ENCODE results near the gene SLC1A1.
"Not testable (repeated sequence)": the region's sequence is repeated elsewhere in the genome, so short reads cannot be mapped to it uniquely, and the experiment has no call there.

Gene SLC1A1

DNA sequence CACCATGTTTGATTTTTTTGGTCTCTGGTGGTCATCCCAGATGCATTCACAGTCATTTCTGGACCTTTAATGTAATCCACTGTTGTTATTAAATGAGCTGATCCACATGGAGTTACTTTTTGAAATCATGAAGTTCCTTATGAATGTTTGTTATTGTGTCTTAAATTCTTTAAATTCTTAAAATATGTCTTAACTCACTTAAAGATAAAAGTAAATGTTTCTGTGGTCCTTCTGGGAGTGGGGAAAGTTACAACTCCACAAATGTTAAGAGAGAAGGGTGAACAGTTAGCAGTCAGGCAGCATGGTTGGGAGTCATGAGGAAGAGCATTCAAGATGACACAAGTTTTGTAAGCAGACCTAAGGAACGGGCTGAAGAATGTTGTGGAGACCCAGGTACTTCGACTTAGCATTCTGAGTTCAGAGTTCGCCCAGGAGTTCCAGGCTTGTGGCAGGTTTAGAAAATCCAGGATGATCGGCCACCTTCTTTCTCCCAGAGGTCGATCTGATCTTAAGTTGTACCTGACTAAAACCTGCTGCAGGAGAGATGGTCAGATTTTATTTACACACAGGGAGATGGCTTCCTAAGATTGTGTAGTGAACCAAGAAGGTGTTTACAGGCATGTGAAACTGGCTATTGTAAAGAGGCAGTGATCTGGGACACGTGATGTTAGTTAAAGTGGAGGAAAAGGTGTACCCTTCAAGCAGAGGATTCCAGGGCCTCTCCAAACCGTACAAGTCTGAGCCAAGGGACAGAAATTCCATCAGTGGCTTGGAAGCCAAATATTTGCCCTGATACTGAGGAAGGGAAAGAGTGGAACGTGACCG, 17.2 kb downstream of the SLC1A1 start:
- DNase-seq: no peak

DNA sequence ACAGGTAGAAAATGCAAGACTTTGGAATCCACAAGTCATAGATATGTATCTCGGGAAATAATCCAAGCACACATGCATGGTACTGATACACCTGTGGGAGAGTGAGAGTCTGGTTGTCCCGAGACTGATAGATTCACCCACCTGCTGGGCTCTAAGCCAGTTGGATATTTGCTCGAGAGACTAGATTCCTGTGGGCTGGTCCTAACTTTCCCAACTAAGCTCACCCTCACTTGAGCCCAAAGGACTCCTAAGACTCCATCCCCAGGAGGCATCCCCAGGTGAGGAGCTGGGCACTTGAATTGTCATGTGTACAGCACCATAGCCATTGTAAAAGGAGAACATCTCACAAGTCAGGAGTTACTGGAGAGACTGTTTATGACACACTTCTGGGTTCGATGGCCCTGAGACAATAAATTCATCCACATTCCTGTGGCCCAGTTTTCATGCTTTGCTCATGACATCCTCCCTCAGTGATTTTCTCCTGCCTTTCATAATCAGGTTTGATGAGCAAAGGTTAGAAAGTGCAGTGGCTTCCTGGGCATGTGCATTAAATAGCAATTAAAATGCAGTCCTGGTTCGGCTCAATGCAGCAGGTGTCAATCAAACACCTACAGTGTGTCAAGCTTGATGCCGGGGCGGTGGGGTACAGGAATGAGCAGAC, 18.1 kb downstream of the SLC1A1 start:
- no peak for DNase-seq

GRCh38 chr9:4508907-4509589, 18.8 kb downstream of the SLC1A1 start:
- no peak for DNase-seq

DNA sequence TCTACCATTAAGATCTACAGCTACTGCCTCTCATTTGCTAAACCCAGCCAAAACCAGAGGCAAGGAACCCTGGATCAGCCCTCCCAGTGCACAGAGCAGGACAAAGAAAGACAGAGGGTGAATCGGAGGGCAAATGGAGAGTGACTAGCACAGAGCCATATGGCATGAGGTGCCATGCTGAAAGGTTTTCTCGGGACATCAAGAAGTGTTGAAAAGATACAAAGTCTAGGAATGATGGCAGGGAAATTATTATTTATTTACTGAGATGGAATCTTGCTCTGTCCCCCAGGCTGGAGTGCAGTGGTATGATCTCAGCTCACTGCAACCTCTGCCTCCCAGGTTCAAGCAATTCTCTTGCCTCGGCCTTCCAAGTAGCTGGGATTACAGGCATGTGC, 19.3 kb downstream of the SLC1A1 start:
- no peak for DNase-seq

DNA sequence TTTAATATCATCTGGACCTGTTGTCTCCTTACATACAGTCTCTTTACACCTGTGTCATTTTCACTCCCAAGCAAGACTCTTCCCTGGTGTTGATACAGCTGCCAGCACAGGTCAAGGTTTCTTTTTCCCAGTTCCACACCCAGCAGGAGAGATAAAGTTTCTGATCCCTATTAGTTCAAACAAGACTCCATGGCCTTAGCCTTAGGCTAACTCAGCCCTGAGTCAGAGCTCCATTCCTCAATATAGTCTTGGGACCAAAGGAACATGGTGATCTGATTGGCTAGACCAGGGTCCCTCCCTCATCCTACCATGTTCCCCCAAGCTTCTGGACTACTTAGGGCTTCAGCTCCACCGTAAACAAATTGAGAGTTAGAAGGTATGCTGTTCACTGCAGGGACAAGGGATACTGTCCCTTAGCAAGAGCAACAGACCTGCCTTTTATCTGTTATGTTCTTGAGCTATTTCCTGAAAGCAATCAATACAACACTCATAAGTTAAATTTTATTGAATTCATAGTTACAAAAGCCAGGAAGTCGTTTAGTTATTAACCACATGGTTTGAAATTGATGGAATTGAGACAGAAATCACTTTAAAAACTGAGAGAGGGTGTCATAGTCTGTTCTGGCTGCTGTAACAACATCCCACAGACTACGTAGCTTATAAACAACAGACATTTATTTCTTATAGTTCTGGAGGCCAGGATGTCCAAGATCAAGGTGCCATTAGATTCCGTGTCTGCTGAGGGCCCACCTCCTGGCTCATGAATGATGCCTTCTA, 20.5 kb downstream of the SLC1A1 start:
- no peak for DNase-seq

DNA sequence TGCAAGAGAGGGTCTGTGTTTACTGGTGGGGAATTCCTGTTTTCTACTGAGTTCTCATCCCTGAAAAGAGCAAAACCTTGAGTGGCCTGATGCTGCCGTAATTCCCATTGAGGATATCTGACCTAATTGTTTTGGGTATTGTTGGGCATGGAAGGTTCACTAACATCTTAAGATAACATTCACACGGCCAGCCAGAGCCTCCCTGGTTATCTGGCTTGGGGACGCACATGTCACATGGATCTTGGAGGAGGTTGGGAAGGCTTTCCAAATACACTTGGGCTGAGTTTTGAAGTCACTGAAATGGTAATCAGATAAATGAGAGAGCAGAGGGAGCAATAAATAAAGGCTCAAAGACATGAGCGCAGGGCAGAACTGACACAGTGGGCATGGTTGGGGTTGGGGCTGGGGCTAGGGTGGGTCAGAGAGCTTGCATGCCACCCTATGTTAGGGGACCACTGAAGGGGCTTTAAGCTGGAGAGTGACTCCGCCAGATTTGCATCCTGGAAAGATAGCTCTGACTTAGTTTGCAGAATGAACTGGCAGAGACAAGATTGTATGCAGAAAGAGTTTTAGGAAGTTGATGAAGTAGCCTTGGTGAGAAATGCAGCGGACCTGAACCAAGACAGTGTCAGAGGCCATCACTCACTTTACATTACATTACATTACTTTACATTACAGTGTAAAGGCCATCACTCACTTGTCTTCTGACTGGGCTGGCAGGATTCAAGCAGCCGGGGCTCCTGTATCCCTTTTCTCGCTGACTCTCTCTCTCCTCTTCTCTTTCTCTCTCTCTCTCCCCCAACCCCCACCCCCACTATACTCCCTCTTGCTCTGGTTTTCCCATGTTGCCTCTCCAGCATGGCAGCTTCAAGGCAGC, 24.2 kb downstream of the SLC1A1 start:
- DNase-seq: no peak

GRCh38 chr9:4515958-4516375, 25.7 kb downstream of the SLC1A1 start:
- DNase-seq: no peak

DNA sequence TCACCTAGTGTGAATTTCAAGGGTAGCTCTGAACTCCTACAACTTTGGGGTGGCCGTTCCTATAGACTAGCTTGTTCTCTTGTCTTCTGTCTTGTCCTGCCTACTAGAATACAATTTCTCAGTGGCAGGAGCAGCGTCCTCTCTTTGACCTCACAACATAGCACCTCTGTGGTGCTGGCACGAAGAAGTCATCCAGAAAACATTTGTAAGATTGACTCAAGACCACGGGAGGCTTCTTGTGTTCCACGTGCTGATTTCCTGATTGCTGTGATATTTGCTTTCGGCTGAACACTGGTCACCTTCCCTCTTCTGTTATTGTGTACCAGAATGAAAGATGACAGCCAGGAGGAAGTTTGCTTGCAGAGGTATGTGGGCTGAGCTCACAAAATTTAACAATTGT, 27.0 kb downstream of the SLC1A1 start:
- no peak for DNase-seq

DNA sequence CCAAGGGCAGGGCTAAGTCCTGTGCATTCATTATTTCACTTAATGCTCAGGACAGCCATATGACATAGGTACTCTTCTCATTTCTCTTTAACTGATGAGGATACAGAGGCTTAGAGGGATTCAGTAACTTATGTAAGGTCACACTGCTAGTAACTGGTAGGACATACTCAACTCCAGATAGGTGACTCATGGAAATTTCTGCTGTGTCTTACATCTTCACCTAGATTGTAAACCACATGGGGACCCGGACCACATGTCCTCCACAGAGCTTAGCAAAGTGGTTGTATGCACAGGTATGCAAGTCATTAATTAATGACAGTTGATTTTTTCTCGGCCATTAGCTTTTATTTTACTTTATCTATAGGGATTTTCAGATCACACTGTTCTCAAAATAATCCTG, 29.3 kb downstream of the SLC1A1 start:
- DNase-seq: no peak

DNA sequence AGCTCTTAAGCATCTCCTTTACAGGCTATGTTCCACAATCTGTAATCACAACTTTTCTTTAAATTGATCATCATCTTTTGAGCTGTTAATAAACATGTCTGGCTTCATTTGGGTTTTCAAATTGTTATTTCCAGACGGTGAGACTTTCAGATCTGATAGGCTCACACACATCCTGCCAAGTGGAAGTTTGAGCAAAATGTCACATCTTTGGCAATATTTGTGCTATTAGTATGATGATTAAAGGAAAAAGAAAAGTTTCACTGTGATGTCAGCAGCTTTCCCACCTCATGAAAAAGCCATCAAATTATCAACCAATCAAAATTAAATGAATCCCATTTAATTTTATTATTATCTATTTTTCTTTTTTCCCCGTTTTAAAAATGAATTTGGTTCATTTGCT, 29.8 kb downstream of the SLC1A1 start:
- no peak for DNase-seq

GRCh38 chr9:4530375-4530774, 40.1 kb downstream of the SLC1A1 start:
- no peak for DNase-seq

DNA sequence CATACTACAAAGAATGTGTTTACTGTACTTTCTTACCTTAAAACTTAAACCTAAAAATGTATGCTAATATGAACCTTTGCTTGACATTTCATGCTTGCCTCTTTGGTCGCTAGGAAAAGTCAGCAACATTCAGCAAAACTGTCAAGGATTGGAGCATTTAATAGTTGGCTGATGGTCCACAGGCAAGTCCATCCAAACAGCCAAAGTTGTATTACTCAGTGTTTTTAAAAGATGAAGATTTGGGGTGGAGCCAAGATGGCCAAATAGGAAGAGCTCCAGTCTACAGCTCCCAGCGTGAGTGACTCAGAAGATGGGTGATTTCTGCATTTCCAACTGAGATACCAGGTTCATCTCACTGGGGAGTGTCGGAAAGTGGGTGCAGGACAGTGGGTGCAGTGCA, 40.6 kb downstream of the SLC1A1 start:
- DNase-seq: not testable (repeated sequence)

GRCh38 chr9:4531355-4531754, 41.1 kb downstream of the SLC1A1 start:
- not testable (repeated sequence) for DNase-seq

GRCh38 chr9:4533881-4534280, 43.6 kb downstream of the SLC1A1 start:
- not testable (repeated sequence) for DNase-seq

- not testable (repeated sequence) for DNase-seq
Measured at GRCh38 chr9:4536196-4536595, 45.9 kb downstream of the SLC1A1 start.

GRCh38 chr9:4537581-4537980, 47.3 kb downstream of the SLC1A1 start:
- DNase-seq: no peak

GRCh38 chr9:4538107-4538506, 47.8 kb downstream of the SLC1A1 start:
- no peak for DNase-seq

DNA sequence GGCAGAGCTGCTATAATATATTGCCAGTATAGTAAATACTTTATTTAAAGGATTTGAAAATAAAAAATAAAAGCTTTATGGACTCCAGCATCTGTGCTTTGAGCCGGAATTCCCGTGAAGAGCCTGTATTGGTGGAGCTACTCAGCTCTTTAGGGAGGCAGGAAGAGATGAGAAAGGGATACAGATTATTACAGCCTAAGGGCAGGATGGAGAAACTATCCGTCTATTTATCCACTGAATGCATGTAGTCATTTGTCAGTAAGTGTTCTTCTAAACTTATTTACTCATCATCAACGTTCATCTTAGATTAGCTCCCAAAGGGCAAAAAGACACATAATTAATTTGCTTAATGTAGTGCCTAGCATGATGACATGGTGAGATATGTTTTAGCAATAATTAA, 48.4 kb downstream of the SLC1A1 start:
- no peak for DNase-seq

GRCh38 chr9:4540425-4540824, 50.2 kb downstream of the SLC1A1 start:
- DNase-seq: no peak

DNA sequence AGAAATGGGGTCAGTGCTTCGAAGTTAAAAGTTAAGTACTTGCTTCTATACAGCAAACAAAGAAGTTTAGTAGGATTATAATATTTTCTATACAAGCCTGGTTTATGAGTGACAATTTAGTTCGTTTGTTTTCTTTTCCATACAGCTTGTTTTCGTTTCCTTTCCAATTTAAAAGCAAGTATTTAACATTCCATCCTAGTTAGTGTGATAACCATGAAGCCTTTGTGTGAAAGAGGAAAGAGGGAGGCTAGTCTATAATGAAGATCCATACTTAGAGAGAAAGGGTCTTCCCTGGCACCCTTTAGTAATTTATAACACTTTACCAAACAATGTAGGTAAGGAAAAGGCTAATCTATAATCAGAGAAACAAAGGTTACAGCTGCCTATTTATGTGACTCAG, 51.0 kb downstream of the SLC1A1 start:
- no peak for DNase-seq

DNA sequence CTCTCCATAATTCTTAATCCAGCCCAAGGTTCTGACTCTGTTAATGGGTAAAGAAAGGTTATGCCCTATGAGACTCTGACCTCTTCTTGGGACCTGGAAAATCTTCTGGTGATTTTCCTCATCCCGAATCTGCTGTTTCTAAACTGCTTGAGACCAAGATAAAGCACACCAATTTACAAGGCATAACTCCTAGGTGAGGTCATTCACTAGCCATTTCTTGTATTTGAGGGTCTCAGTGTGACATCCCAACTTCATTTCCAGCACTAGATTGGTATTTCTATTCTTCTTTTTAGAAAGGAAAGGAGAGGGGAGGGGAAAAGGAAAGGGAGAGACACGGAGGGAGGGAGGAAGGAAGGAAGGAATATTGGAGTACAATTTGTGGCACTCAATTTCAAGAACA, 51.6 kb downstream of the SLC1A1 start:
- no peak for DNase-seq

DNA sequence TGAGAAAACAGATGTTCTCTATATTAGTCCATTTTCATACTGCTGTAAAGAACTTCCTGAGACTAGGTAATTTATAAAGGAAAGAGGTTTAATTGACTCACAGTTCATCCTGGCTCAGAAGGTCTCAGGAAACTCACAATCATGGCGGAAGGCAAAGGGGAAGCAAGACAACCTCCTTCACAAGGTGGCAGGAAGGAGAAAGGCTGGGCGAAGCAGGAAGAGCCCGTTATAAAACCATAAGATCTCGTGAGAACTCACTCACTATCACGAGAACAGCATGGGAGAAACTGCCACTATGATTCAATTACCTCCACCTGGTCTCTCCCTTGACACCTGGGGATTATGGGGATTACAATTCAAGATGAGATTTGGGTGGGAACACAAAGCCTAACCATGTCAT, 54.4 kb downstream of the SLC1A1 start:
- DNase-seq: not testable (repeated sequence)
